A549 treated with DMSO at 1 μM for 4 hours (cell line): ENCODE measurements around the gene YPEL1. TPM values are rescaled to one million over a fixed set of nuclear protein-coding genes. Genes with fewer than 3 reads are reported as not detected.

Experiments
- total RNA-seq: library from RNA; stranded (reverse); fragments of 200-300 nt; extraction: Qiagen RNA extraction; gene quantifications from 5 replicates; pipeline ENCODE4 v1.2.3, GENCODE V29; 2022; ENCODE audit warnings: low read depth

YPEL1 gene
- 0.08 to 0.63 TPM (median 0.31 TPM) in 5 replicates for total RNA-seq

GRCh38 chr22:21735200-21736083, at the start of gene YPEL1:
Gene YPEL1 (minus strand): TSS chr22:21735794. CDS start chr22:21710744, 25,050 bp downstream.

Other genes starting within 250 kb of the YPEL1 start
- 0.13 to 0.39 TPM (median 0.23 TPM) in 5 replicates for gene RIMBP3C, start 184.3 kb downstream of the YPEL1 start, total RNA-seq
- gene UBE2L3, start 168.1 kb downstream of the YPEL1 start, total RNA-seq: 64.9 to 69.2 TPM (median 65.6 TPM) in 5 replicates
- 33.6 to 58.3 TPM (median 53.6 TPM) in 5 replicates for gene YDJC, start 105.8 kb downstream of the YPEL1 start, total RNA-seq
- 0.05 to 0.06 TPM (median 0.05 TPM) in 3 of 5 replicates, not detected in the others for gene CCDC116, start 103.0 kb downstream of the YPEL1 start, total RNA-seq
- 38.0 to 62.9 TPM (median 50.4 TPM) in 5 replicates for gene SDF2L1, start 93.5 kb downstream of the YPEL1 start, total RNA-seq
- 18.9 to 25.2 TPM (median 20.8 TPM) in 5 replicates for gene PPIL2, start 69.8 kb downstream of the YPEL1 start, total RNA-seq
- gene MAPK1, start 131.9 kb upstream of the YPEL1 start, total RNA-seq: 44.9 to 76.4 TPM (median 70.0 TPM) in 5 replicates
- gene PPM1F, start 217.1 kb upstream of the YPEL1 start, total RNA-seq: 17.7 to 22.4 TPM (median 21.2 TPM) in 5 replicates
- 11.6 to 17.4 TPM (median 14.9 TPM) in 5 replicates for gene TOP3B, start 247.0 kb upstream of the YPEL1 start, total RNA-seq